Bronchial epithelial cell (primary cell): ENCODE data around the gene ANGEL2. TPM values are rescaled to one million over a fixed set of nuclear protein-coding genes. Genes with fewer than 3 reads are reported as not detected.
"Not testable (repeated sequence)": the region's sequence is repeated elsewhere in the genome, so short reads cannot be mapped to it uniquely, and the experiment has no call there.

Experiments used
- DNase-seq: peaks from one replicate; pipeline ENCODE4 v3.0.0-alpha.2; 2010; ENCODE audit warnings: low read depth
- FAIRE-seq: peaks from 2 replicates; lab custom pipeline; 2011; peaks lifted over from hg19 to GRCh38; lab: Jason Lieb, UNC
- H3K27me3 ChIP-seq: 2 replicates; pipeline ENCODE4 v1.5.1; 2011; ENCODE audit warnings: low read length; ENCODE audit not compliant: control insufficient read depth, insufficient read depth
- H3K36me3 ChIP-seq: 2 replicates; pipeline ENCODE4 v1.5.1; 2011; ENCODE audit warnings: low read length; ENCODE audit not compliant: control insufficient read depth, insufficient read depth
- H3K4me3 ChIP-seq: 2 replicates; pipeline ENCODE4 v1.5.1; 2011; ENCODE audit warnings: mild to moderate bottlenecking, low read depth, low read length, control low read depth
- CTCF ChIP-seq: IDR thresholded peaks from 2 replicates; pipeline ENCODE4 v1.5.1; 2011; ENCODE audit warnings: mild to moderate bottlenecking, moderate library complexity, low read length, control low read depth, inconsistent platforms; ENCODE audit not compliant: insufficient read depth, severe bottlenecking
- total RNA-seq: library from RNA; depleted of rRNA; stranded (reverse); fragments of >200 nt; gene quantifications from 2 replicates; pipeline ENCODE4 v1.2.1, GENCODE V29; 2014

Gene ANGEL2
- total RNA-seq, 1 donor from 2014 or later = 22.4 TPM

- no peak overlapping the region for H3K4me3 ChIP-seq
- no peaks in the 10 kb centered on the region for H3K27me3 ChIP-seq
- DNase-seq = no peak
- no peaks in the 10 kb centered on the region for H3K36me3 ChIP-seq
- no peak for TF ChIP-seq CTCF
- no peak for FAIRE-seq
These were observed 45.6 kb downstream of the ANGEL2 start for GRCh38 chr1:212970085-212970484.

GRCh38 chr1:212968368-212968863 is 47.3 kb downstream of the ANGEL2 start:
- Histone ChIP-seq H3K36me3 (no peaks in the 10 kb centered on the region), H3K4me3 (no peak overlapping the region), H3K27me3 (no peaks in the 10 kb centered on the region)
- no peak for FAIRE-seq
- DNase-seq = no peak
- no peak for TF ChIP-seq CTCF

GRCh38 chr1:212967801-212968200 is 47.9 kb downstream of the ANGEL2 start:
- Histone ChIP-seq H3K27me3 (no peaks in the 10 kb centered on the region), H3K36me3 (no peaks in the 10 kb centered on the region), H3K4me3 (no peak overlapping the region)
- peak; percentile 55 for TF ChIP-seq CTCF
- no peak for FAIRE-seq
- DNase-seq = peak; percentile 67

- no peak overlapping the region for H3K4me3 ChIP-seq
- FAIRE-seq (no peak), DNase-seq (no peak)
- no peak for TF ChIP-seq CTCF
- no peaks in the 10 kb centered on the region for H3K27me3 ChIP-seq
- no peaks in the 10 kb centered on the region for H3K36me3 ChIP-seq
These were observed 49.1 kb downstream of the ANGEL2 start for GRCh38 chr1:212966616-212967015.

- H3K36me3 ChIP-seq, FAIRE-seq, H3K27me3 ChIP-seq, H3K4me3 ChIP-seq, DNase-seq: not testable (repeated sequence)
These were observed 50.7 kb downstream of the ANGEL2 start for GRCh38 chr1:212964993-212965392.

- TF ChIP-seq CTCF = no peak
- Histone ChIP-seq H3K27me3 (no peaks in the 10 kb centered on the region), H3K4me3 (no peak overlapping the region), H3K36me3 (no peaks in the 10 kb centered on the region)
- no peak for DNase-seq
- FAIRE-seq = no peak
These were observed 51.6 kb downstream of the ANGEL2 start for GRCh38 chr1:212964102-212964501.
